ENCODE results near the gene KIRREL3. TPM values are rescaled to one million over a fixed set of nuclear protein-coding genes. Genes with fewer than 3 reads are reported as not detected.

Gene KIRREL3
- total and polyA plus RNA-seq, 8 donors: 0.06 to 1.1 (median 0.26) TPM; not detected in 2

DNA sequence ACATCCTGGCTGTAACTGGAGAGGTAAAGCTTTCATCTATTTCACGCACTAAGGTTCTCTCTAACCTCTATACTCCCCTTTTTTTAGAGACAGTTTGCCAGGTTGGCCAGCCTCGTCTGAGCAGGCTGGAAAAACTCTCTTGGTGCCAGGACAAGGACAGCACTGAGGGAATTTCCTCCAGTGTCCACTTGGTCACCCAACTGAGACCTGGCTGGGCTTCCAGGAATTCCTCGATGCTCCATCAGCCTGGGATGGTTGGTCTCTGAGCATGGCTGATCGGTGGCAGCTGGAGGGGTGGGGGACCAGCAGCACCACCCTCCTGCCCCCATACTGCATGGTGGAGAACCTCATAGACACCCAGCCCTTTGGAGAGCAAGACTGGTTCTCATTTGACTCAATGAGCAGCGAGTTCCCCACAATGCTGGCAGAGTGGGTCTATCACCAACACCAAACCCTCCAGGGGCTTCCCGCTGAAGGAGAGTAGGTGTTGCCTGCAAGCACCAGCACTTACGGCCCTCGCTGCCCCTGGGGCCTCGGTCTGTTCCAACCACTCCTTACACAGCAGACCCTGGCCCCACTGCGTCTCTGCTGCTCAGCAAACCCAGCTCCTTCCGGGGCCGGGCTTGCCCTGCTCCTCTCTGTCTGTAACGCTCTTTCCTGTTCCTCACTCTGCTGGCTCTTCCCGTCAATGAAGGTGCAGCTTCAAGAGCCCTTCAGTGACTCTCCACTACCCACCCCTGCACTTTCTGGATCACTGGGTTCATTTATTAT, 522.9 kb downstream of the KIRREL3 start:
- WGBS, 2 donors: 66 to 72% methylated on average over 14 of the region's 14 CpGs
- TF ChIP-seq CTCF (IDR thresholded peaks at IDR 0.05): no peak
- Histone ChIP-seq H3K27ac (no peak overlapping the region), H3K4me1 (peaks cover 0 to 4% (median 0%) of the 10 kb centered on the region in 3 donors), H3K27me3 (no peaks in the 10 kb centered on the region), H3K9me3 (no peaks in the 10 kb centered on the region), H3K36me3 (no peaks in the 10 kb centered on the region), H3K4me3 (no peak overlapping the region)
- FAIRE-seq (no peak), DNase-seq (peak in 1 of 6 donors; percentile 51), ATAC-seq (no peak)
- intact Hi-C loops (cut with DNase I): loop anchor here in 1 of 3 donors (5.0 kb wide), 1 partner anchor 35 kb away; no protein-coding TSS in a partner anchor

GRCh38 chr11:126476977-126477376, 523.6 kb downstream of the KIRREL3 start:
- WGBS, 2 donors: 63 to 66% methylated on average over 9 of the region's 9 CpGs
- H3K27me3 ChIP-seq: no peaks in the 10 kb centered on the region
- H3K36me3 ChIP-seq: no peaks in the 10 kb centered on the region
- intact Hi-C loops (cut with DNase I): loop anchor here in 1 of 3 donors (5.0 kb wide), 1 partner anchor 35 kb away; no protein-coding TSS in a partner anchor
- H3K9me3 ChIP-seq: no peaks in the 10 kb centered on the region
- DNase-seq (peak in 2 of 6 donors; percentile 15 to 17), FAIRE-seq (no peak), ATAC-seq (no peak)
- H3K4me1 ChIP-seq: peaks cover 0 to 4% (median 0%) of the 10 kb centered on the region in 3 donors
- TF ChIP-seq CTCF (IDR thresholded peaks at IDR 0.05): no peak
- no peak overlapping the region for H3K4me3 ChIP-seq
- no peak overlapping the region for H3K27ac ChIP-seq

DNA sequence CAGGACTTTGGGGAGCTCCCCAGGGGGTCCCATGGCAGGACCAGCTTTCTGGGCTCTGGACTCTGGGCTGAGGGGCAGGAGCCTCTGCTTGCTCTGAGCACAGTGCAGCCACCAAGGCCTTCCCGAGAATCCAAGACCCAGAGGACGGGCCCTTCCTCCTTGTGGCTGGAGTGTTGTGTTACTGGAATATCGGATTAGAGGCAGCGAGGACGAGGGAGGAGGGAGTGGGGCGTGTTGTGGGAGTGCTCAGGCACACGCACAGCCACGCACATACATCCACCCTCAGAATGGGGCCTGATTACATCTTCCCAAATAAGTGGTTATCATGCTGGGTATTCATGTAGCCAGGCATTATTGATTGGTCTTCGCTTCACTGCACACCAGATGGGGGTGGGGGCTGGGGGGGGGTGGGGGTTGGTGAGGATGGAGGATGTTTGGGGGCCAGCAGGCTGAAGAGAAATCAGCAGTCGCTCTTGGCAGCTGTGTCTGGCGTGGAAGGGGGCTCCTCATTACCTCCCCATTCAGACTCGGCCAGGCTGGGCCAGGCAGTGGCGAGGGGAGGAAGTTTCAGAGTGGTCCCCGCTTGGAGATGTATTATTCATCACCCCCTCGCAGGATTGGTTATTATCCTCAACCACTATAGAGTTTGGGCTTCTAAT, 524.2 kb downstream of the KIRREL3 start:
- H3K27me3 ChIP-seq: no peaks in the 10 kb centered on the region
- H3K4me3 ChIP-seq: no peak overlapping the region
- no peak for TF ChIP-seq CTCF (IDR thresholded peaks at IDR 0.05)
- 78 to 79% methylated on average over 15 of the region's 15 CpGs for WGBS, 2 donors
- intact Hi-C loops (cut with DNase I): loop anchor here in 1 of 3 donors (5.0 kb wide), 1 partner anchor 34 kb away; no protein-coding TSS in a partner anchor
- DNase-seq: peak in 1 of 6 donors; percentile 12
- no peaks in the 10 kb centered on the region for H3K9me3 ChIP-seq
- ATAC-seq: no peak
- no peak for FAIRE-seq
- peaks cover 0 to 4% (median 0%) of the 10 kb centered on the region in 3 donors for H3K4me1 ChIP-seq
- H3K27ac ChIP-seq: no peak overlapping the region
- H3K36me3 ChIP-seq: no peaks in the 10 kb centered on the region

DNA sequence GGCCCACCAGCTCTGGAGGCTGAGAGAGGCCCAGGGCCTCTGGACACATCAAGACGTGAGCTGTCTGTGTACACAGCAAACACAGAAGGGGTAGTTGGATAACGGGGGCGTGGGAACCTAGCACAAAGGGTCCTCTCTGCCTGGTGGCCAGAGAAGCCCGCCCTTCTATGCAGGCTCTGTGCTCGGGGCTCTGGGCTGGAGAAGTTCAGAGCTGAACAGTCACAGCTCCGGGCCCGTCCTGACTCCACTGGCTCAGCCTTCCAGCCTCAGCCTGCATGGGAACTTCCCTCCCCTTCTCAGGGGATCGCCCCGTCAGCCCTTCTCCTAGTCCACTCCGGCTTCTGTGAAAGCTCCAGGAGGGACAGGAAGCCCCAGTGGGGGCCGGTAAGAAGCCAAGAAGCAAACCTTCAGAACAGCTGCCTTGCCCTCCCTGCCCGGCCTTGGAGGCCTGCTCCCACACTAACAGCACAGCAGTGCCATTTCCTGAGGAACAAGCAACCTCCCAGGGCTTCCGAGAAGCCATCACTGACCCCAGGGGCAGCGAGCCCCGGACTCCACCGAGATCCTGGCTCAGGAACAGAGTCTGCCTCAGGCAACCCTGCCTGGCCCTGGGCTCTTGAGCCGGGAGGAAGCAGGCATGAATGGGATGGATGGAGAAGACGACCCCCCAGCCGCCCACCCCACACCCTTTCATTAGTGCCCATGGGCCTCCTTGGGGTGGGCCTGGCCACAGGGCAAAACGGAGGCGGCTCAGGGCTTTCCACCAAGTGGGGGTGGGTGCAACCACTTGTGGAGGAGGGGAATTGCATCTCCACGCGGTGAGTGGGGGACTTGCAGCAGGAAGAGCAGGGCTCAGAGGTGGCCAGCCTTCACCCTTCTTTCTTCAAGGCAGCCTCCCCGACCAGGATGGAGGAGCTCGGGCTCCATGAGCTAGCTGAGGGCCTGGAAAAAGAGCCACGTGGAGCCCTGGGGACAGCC, 525.3 kb downstream of the KIRREL3 start:
- WGBS, 2 donors: 76 to 82% methylated on average over 26 of the region's 26 CpGs
- H3K27me3 ChIP-seq: no peaks in the 10 kb centered on the region
- TF ChIP-seq CTCF (IDR thresholded peaks at IDR 0.05): no peak
- ATAC-seq (peak in 1 of 4 donors; percentile 13), FAIRE-seq (no peak), DNase-seq (peak in 1 of 6 donors; percentile 67)
- no peak overlapping the region for H3K4me3 ChIP-seq
- H3K4me1 ChIP-seq: peaks cover 0 to 1% (median 0%) of the 10 kb centered on the region in 3 donors
- no peaks in the 10 kb centered on the region for H3K36me3 ChIP-seq
- H3K27ac ChIP-seq: peak overlapping the region in 3 of 4 donors; percentile 16 to 52 (median 37)
- intact Hi-C loops (cut with DNase I): loop anchor here in 1 of 3 donors (5.0 kb wide), 1 partner anchor 33 kb away; no protein-coding TSS in a partner anchor
- no peaks in the 10 kb centered on the region for H3K9me3 ChIP-seq

All from pancreas (tissue), 10 donors.